A549 (cell line): ENCODE results near the gene GNAO1. TPM values are rescaled to one million over a fixed set of nuclear protein-coding genes. Genes with fewer than 3 reads are reported as not detected.

Experiments
- ATAC-seq, 2 experiments: fragments of 200-7000 bp in 1 of 2; fragments of >200 bp in 1 of 2; cut with Nextera tagmentation in 1 of 2; cut with Tn5 transposase in 1 of 2; 3 replicates each; pipeline versions ENCODE4 v1.8.0 to v1.9.1; 2018 to 2020; ENCODE audit warnings: mild to moderate bottlenecking in 1 of 2, moderate library complexity in 1 of 2
- CTCF ChIA-PET: fragments of 300-600 bp; sonication (Branson Sonifier 250); formaldehyde crosslinking; extraction: SDS; loops from one replicate; lab custom pipeline; 2021; ENCODE audit warnings: antibody characterized with exemption, inconsistent platforms; lab: Yijun Ruan, JAX
- POLR2A ChIA-PET: fragments of 350-600 bp; formaldehyde crosslinking; extraction: SDS; loops from one replicate; lab custom pipeline; 2021; ENCODE audit warnings: antibody characterized with exemption, inconsistent platforms; lab: Yijun Ruan, JAX
- DNase-seq, 2 experiments: peaks; one replicate each; pipeline versions ENCODE4 v3.0.0 to v3.0.0-alpha.2; 2011 to 2016; ENCODE audit warnings: low read depth in 1 of 2, low spot score in 1 of 2
- FAIRE-seq: peaks from 2 replicates; lab custom pipeline; 2011; peaks lifted over from hg19 to GRCh38; lab: Jason Lieb, UNC
- H3K27ac ChIP-seq, 2 experiments: fragments of >200 bp; sonication (Bioruptor Twin); formaldehyde crosslinking; 3 replicates each; pipeline ENCODE4 v1.5.1; 2016 to 2017
- H3K4me1 ChIP-seq: fragments of >200 bp; sonication (Bioruptor Twin); formaldehyde crosslinking; 3 replicates; pipeline ENCODE4 v1.6.1; 2016
- H3K4me2 ChIP-seq: fragments of >200 bp; sonication (Bioruptor Twin); formaldehyde crosslinking; 3 replicates; pipeline ENCODE4 v1.6.1; 2016
- H3K4me3 ChIP-seq: fragments of >200 bp; sonication (Bioruptor Twin); formaldehyde crosslinking; 3 replicates; pipeline ENCODE4 v1.5.1; 2016
- H3K9me3 ChIP-seq: fragments of >200 bp; sonication (Bioruptor Twin); formaldehyde crosslinking; 3 replicates; pipeline ENCODE4 v1.6.1; 2016
- BCL3 ChIP-seq: fragments of >200 bp; sonication (Bioruptor Twin); formaldehyde crosslinking; IDR thresholded peaks from 3 replicates; pipeline ENCODE4 v1.6.1; 2016
- CBX8 ChIP-seq: fragments of 200-600 bp; sonication (generic); IDR thresholded peaks from 2 replicates; pipeline ENCODE4 v1.6.1; 2016
- CEBPB ChIP-seq, 2 experiments: fragments of >200 bp in 1 of 2; sonication (Bioruptor Twin) in 1 of 2; formaldehyde crosslinking in 1 of 2; IDR thresholded peaks; 2 replicates each; pipeline ENCODE4 v1.6.1; 2012 to 2016
- CHD4 ChIP-seq: fragments of 200-600 bp; sonication (generic); IDR thresholded peaks from 2 replicates; pipeline ENCODE4 v1.6.1; 2016; ENCODE audit warnings: antibody characterized with exemption, mild to moderate bottlenecking, borderline replicate concordance
- CTCF ChIP-seq: fragments of >200 bp; sonication (Bioruptor Twin); formaldehyde crosslinking; IDR thresholded peaks from 3 replicates; pipeline ENCODE4 v1.5.1; 2016
- EHMT2 ChIP-seq: fragments of 200-600 bp; sonication (generic); IDR thresholded peaks from 2 replicates; pipeline ENCODE4 v1.6.1; 2016; ENCODE audit warnings: antibody characterized with exemption, low read depth, mild to moderate bottlenecking, moderate library complexity
- ESRRA ChIP-seq: fragments of 150-350 bp; IDR thresholded peaks from 2 replicates; pipeline ENCODE4 v1.6.1; 2014; ENCODE audit warnings: mild to moderate bottlenecking, low read length, borderline replicate concordance
- FOSB ChIP-seq: fragments of 250-450 bp; sonication (Bioruptor Pico); IDR thresholded peaks from 2 replicates; pipeline ENCODE4 v1.5.0; 2020; ENCODE audit warnings: mild to moderate bottlenecking, moderate library complexity
- FOSL2 ChIP-seq, 2 experiments: fragments of 450-650 bp in 1 of 2; fragments of >200 bp in 1 of 2; sonication (Bioruptor Twin) in 1 of 2; formaldehyde crosslinking; IDR thresholded peaks; 2 replicates each; pipeline versions ENCODE4 v1.5.0 to v1.6.1; 2016 to 2020; ENCODE audit warnings: mild to moderate bottlenecking in 1 of 2, moderate library complexity in 1 of 2
- HDAC2 ChIP-seq: fragments of 200-600 bp; sonication (generic); IDR thresholded peaks from 2 replicates; pipeline ENCODE4 v1.6.1; 2016
- HOXA7 ChIP-seq: fragments of 250-450 bp; sonication (Bioruptor Pico); IDR thresholded peaks from 2 replicates; pipeline ENCODE4 v1.5.0; 2020; ENCODE audit warnings: mild to moderate bottlenecking, moderate library complexity
- JUN ChIP-seq, 2 experiments: fragments of >200 bp; sonication (Bioruptor Twin); formaldehyde crosslinking; IDR thresholded peaks; 2 replicates in 1 of 2; 3 replicates in 1 of 2; pipeline ENCODE4 v1.6.1; 2016 to 2017
- JUNB ChIP-seq: fragments of >200 bp; sonication (Bioruptor Twin); formaldehyde crosslinking; IDR thresholded peaks from 2 replicates; pipeline ENCODE4 v1.6.1; 2016
- KDM1A ChIP-seq: fragments of 200-600 bp; sonication (generic); IDR thresholded peaks from 2 replicates; pipeline ENCODE4 v1.6.1; 2016; ENCODE audit warnings: low read depth, mild to moderate bottlenecking
- KDM5A ChIP-seq: fragments of 200-600 bp; sonication (generic); IDR thresholded peaks from 2 replicates; pipeline ENCODE4 v1.6.1; 2016; ENCODE audit warnings: antibody characterized with exemption, mild to moderate bottlenecking
- MAFK ChIP-seq: fragments of 450-650 bp; IDR thresholded peaks from 2 replicates; pipeline ENCODE4 v1.6.1; 2014; ENCODE audit not compliant: partially characterized antibody
- MAZ ChIP-seq: fragments of 150-350 bp; IDR thresholded peaks from 2 replicates; pipeline ENCODE4 v1.6.1; 2014; ENCODE audit warnings: antibody characterized with exemption, low read depth, low read length, borderline replicate concordance
- MYC ChIP-seq: IDR thresholded peaks from 2 replicates; pipeline ENCODE4 v1.6.1; 2012; ENCODE audit warnings: mild to moderate bottlenecking, inconsistent platforms, low read length, improper control_type of control experiment, borderline replicate concordance
- NFE2L2 ChIP-seq: fragments of 150-350 bp; conservative IDR thresholded peaks from 2 replicates; pipeline ENCODE4 v1.6.1; 2014; ENCODE audit warnings: low read length
- NPAS2 ChIP-seq: fragments of 250-450 bp; sonication (Bioruptor Pico); IDR thresholded peaks from 2 replicates; pipeline ENCODE4 v1.8.0; 2022; ENCODE audit warnings: mild to moderate bottlenecking, moderate library complexity, borderline replicate concordance
- NR3C1 ChIP-seq: fragments of >200 bp; sonication (Bioruptor Twin); formaldehyde crosslinking; IDR thresholded peaks from 3 replicates; pipeline ENCODE4 v1.6.1; 2017
- POLR2A ChIP-seq: IDR thresholded peaks from 2 replicates; pipeline ENCODE4 v1.6.1; 2012; ENCODE audit warnings: mild to moderate bottlenecking, low read length
- REST ChIP-seq: fragments of 200-600 bp; sonication (generic); IDR thresholded peaks from 2 replicates; pipeline ENCODE4 v1.6.1; 2016; ENCODE audit warnings: antibody characterized with exemption, mild to moderate bottlenecking, moderate library complexity
- SREBF2 ChIP-seq: fragments of 450-650 bp; IDR thresholded peaks from 2 replicates; pipeline ENCODE4 v1.6.1; 2014; ENCODE audit warnings: mild to moderate bottlenecking, moderate library complexity
- ZNF302 ChIP-seq: fragments of 250-450 bp; sonication (Bioruptor Pico); IDR thresholded peaks from 2 replicates; pipeline ENCODE4 v1.9.0; 2021; ENCODE audit warnings: inconsistent platforms, mild to moderate bottlenecking, moderate library complexity
- WGBS: methylation state at CpG from one replicate; pipeline ENCODE4 v1.1.6; 2017; ENCODE audit errors: missing lambda C conversion rate; 5-methylcytosine and 5-hydroxymethylcytosine counted together
- polyA plus RNA-seq, 4 experiments: library from polyadenylated mRNA; depleted of rRNA in 3 of 4; stranded (reverse); fragments of >200 nt; fragmentation: RNase III in 1 of 4; extraction: RNeasy Plus Mini Kit Qiagen cat#74134 plus additional on column Dnase treatment in 1 of 4; gene quantifications; 2 replicates in 3 of 4; 3 replicates in 1 of 4; pipeline ENCODE4 v1.2.3, GENCODE V29; 2011 to 2017
- TF ChIP-seq, protein P1 (sequence below): fragments of 250-450 bp; sonication (Bioruptor Pico); IDR thresholded peaks from 2 replicates; pipeline ENCODE4 v1.5.0; 2021; ENCODE audit warnings: mild to moderate bottlenecking, moderate library complexity, borderline replicate concordance
- TF ChIP-seq, protein P2 (sequence below): fragments of >200 bp; sonication (Bioruptor Twin); formaldehyde crosslinking; IDR thresholded peaks from 2 replicates; pipeline ENCODE4 v1.6.1; 2016
- TF ChIP-seq, protein P3 (sequence below): IDR thresholded peaks from 2 replicates; pipeline ENCODE4 v1.6.1; 2012

GNAO1 gene
- polyA plus RNA-seq, 2 of the 4 experiments (the other 2 are of a cell fraction) = 0.22 to 0.23 TPM

GRCh38 chr16:56362706-56363105, 171.4 kb downstream of the GNAO1 start:
- ChIA-PET POLR2A (no interaction called here), CTCF (interaction anchor here (0.5 to 1.9 kb wide), 7 partner anchors 13 to 418 kb away, joined by 3 to 5 read pairs (median 4); no protein-coding TSS in a partner anchor)
- DNase-seq = no peak
- no peak for FAIRE-seq
- no peak for ATAC-seq
- H3K9me3 ChIP-seq = no peaks in the 10 kb centered on the region
- WGBS = 93% methylated on average over 17 of the region's 17 CpGs
- no peak overlapping the region for H3K27ac ChIP-seq
- no peak overlapping the region for H3K4me3 ChIP-seq
- no peak overlapping the region for H3K4me2 ChIP-seq
- TF ChIP-seq MAZ = no peak
- no peak for TF ChIP-seq KDM1A
- no peak for TF ChIP-seq CBX8
- TF ChIP-seq FOSL2 (IDR thresholded peaks at IDR 0.05) = no peak
- TF ChIP-seq FOSL2 (CRISPR knock-in tag; IDR thresholded peaks at IDR 0.05) = no peak
- TF ChIP-seq ESRRA = no peak
- TF ChIP-seq CHD4 = no peak
- no peak for TF ChIP-seq JUNB
- no peak for TF ChIP-seq HOXA7 (CRISPR knock-in tag)
- TF ChIP-seq NFE2L2 = no peak
- no peak for TF ChIP-seq EHMT2
- TF ChIP-seq BCL3 = no peak
- no peak for TF ChIP-seq MAFK
- no peak for TF ChIP-seq POLR2A
- no peak for TF ChIP-seq HDAC2
- no peaks in the 10 kb centered on the region; the same call in 2 of the 3 replicates for H3K4me1 ChIP-seq

DNA sequence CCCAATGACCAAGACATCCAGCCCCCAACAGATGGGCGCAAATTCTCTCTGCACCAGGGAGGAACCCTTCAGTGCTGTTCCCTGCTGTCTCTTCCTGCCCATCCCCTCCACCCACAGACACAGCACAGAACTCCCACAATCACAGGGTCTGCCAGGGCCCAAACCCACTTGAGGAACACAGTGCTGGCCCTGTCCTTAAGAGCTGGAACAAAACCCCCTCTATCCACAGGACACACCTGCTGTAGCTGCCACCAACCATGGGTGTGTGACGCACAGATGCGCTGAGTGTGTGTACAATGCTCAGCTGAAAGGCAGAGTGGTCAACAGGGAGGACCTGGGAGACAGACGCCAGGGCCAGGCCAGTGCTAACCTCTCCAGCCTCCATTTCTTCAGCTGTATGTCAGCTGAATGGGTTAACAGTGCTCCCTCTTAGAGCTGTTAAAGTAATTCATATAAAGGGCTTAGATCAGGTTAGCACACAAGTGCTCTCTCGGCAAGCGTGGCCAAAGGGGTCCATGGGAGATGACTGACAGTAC, 172.0 kb downstream of the GNAO1 start:
- CTCF ChIA-PET = interaction anchor here (0.5 to 2.6 kb wide), 8 partner anchors 13 to 339 kb away, joined by 3 to 9 read pairs (median 4); no protein-coding TSS in a partner anchor
- FAIRE-seq = no peak
- no peak overlapping the region for H3K4me3 ChIP-seq
- no peak overlapping the region for H3K4me2 ChIP-seq
- H3K4me1 ChIP-seq = no peaks in the 10 kb centered on the region
- no peak for ATAC-seq
- 97% methylated on average over 4 of the region's 6 CpGs for WGBS
- H3K9me3 ChIP-seq = no peaks in the 10 kb centered on the region
- no peak for DNase-seq
- no peak overlapping the region for H3K27ac ChIP-seq
- POLR2A ChIA-PET = no interaction called here
- TF ChIP-seq NR3C1 = no peak
- TF ChIP-seq, protein P1, sequence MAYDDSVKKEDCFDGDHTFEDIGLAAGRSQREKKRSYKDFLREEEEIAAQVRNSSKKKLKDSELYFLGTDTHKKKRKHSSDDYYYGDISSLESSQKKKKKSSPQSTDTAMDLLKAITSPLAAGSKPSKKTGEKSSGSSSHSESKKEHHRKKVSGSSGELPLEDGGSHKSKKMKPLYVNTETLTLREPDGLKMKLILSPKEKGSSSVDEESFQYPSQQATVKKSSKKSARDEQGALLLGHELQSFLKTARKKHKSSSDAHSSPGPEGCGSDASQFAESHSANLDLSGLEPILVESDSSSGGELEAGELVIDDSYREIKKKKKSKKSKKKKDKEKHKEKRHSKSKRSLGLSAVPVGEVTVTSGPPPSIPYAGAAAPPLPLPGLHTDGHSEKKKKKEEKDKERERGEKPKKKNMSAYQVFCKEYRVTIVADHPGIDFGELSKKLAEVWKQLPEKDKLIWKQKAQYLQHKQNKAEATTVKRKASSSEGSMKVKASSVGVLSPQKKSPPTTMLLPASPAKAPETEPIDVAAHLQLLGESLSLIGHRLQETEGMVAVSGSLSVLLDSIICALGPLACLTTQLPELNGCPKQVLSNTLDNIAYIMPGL (CRISPR knock-in tag) = no peak
- TF ChIP-seq, protein P2, sequence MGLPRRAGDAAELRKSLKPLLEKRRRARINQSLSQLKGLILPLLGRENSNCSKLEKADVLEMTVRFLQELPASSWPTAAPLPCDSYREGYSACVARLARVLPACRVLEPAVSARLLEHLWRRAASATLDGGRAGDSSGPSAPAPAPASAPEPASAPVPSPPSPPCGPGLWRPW = no peak
- no peak for TF ChIP-seq EHMT2
- no peak for TF ChIP-seq FOSB (CRISPR knock-in tag)
- no peak for TF ChIP-seq CBX8
- TF ChIP-seq SREBF2 = no peak
- no peak for TF ChIP-seq NPAS2
- TF ChIP-seq REST = no peak
- TF ChIP-seq JUN (IDR thresholded peaks at IDR 0.05) = no peak
- TF ChIP-seq, protein P3, sequence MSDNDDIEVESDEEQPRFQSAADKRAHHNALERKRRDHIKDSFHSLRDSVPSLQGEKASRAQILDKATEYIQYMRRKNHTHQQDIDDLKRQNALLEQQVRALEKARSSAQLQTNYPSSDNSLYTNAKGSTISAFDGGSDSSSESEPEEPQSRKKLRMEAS = no peak
- no peak for TF ChIP-seq CTCF
- TF ChIP-seq MAZ = no peak
- TF ChIP-seq HOXA7 (CRISPR knock-in tag) = no peak
- no peak for TF ChIP-seq CEBPB (IDR thresholded peaks at IDR 0.05)
- TF ChIP-seq KDM5A = no peak
- no peak for TF ChIP-seq MYC
- no peak for TF ChIP-seq ZNF302
- no peak for TF ChIP-seq BCL3
